D721Med (cell line): ENCODE measurements around the gene LRRC3C.
"Not testable (repeated sequence)": the region's sequence is repeated elsewhere in the genome, so short reads cannot be mapped to it uniquely, and the experiment has no call there.

Source experiments
- DNase-seq: peaks from one replicate; pipeline ENCODE4 v3.0.0; 2011; ENCODE audit warnings: low spot score; ENCODE audit not compliant: insufficient read length
- FAIRE-seq: peaks from 2 replicates; lab custom pipeline; 2011; peaks lifted over from hg19 to GRCh38; lab: Jason Lieb, UNC
- CTCF ChIP-seq: IDR thresholded peaks from 2 replicates; pipeline ENCODE4 v1.5.1; 2012; ENCODE audit warnings: mild to moderate bottlenecking, control low read depth; ENCODE audit not compliant: insufficient read depth; ENCODE audit errors: missing control alignments

Gene LRRC3C

GRCh38 chr17:39939588-39940419 lies 12.3 kb downstream of the LRRC3C start:
- no peak for DNase-seq
- no peak for TF ChIP-seq CTCF
- FAIRE-seq, result no peak

DNA sequence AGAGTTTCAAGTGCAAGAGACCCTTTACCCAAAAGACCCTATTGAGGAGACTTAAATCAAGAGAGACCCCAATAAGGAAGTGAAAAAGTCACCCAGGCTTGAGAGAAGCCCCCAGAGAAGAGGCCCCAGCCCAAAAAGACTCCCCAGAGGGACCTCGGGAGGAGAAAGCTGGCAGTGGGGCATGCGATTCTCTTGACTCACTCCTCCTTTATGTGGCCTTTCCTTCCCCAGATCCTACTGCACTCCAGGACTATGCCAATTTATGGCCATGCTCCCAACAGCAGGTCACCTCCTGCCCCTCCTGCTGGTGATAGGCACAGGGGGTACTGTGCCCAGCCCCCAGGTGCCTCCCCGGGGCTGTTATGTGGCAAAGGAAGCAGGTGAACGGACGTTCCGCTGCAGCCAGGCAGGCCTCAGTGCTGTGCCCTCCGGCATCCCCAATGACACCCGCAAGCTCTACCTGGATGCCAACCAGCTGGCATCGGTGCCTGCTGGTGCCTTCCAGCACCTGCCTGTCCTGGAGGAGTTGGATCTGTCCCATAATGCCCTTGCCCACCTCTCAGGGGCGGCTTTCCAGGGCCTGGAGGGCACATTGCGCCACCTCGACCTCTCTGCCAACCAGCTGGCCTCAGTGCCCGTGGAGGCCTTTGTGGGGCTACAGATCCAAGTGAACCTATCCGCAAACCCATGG lies 16.3 kb downstream of the LRRC3C start:
- TF ChIP-seq CTCF, result no peak

GRCh38 chr17:39944393-39944711 lies 16.8 kb downstream of the LRRC3C start:
- no peak for TF ChIP-seq CTCF
- no peak for DNase-seq
- FAIRE-seq, result no peak

More for the DNA sequence above, 16.3 kb downstream of the LRRC3C start:
- DNase-seq (no peak), FAIRE-seq (no peak)

DNA sequence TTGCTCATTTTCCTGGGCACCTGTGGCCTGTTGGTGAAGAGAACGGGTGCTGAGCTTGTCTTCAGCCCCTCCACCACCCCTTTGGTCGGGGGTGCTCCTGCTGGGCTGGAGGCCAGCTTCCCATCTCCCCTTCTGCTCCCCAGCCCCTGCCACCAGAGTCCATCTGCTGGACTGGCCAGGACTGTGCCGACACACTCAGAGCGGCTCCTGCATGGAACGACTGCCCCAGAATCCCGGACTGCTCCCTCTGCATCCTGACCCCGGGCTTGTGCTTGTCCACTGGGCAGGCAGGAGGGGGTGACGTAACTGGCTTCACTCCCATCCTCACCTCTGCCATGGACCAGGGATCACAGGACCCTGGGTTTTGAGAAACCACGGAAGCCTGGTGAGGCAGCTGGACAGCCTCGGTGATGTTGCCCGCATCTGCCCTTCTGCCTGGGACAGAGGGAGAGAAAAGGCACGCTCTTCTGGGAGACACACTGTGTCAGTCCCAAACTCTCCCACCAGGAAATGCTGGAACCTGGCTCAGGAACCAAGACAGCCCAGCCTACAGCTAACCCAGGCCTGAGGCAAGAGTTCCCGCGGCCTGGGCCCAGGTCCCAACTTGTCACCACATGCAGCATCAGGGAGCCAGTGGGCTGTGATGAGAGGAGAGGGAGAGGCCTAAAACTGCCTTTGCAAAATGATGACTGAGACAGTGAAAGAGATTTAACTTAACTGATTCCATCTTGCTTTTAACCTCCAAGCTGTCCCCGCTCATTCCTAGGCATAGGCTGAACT lies 19.2 kb downstream of the LRRC3C start:
- no peak for TF ChIP-seq CTCF
- FAIRE-seq (no peak), DNase-seq (no peak)

DNA sequence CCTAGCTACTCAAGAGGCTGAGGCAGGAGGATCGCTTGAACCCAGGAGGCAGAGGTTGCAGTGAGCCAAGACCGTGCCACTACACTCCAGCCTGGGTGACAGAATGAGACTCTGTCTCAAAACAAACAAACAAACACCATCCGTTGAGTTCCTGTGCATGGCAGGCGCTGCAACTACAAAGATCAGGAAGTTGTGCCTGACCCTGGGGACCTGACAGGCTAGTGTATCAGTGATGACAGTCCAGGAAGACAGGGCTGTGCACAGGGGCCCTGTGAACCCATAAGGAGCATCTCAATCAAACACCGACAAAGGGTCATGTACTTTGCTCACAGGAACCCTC lies 20.9 kb downstream of the LRRC3C start:
- not testable (repeated sequence) for FAIRE-seq

DNA sequence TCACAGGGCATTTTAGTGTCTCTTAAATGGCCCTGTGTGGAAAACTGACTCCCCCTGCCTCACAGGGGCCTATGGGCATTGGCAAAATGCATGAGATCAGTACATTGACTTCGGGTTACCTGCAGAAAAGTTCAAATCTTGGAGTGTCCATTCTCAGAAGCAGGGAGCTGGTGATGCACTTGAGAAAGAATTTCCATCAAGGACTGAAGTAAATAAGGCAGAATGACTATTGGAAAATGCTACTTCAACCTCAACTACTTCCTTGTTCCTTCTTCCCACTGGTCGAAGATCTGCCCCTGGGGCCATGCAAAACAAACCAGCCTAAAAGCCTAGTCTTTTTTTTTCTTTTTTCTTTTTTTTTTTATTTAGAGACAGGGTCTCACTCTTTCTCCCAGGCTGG lies 21.5 kb downstream of the LRRC3C start:
- FAIRE-seq (no peak), DNase-seq (no peak)
- TF ChIP-seq CTCF, result no peak

More for the DNA sequence above, 20.9 kb downstream of the LRRC3C start:
- not testable (repeated sequence) for DNase-seq

DNA sequence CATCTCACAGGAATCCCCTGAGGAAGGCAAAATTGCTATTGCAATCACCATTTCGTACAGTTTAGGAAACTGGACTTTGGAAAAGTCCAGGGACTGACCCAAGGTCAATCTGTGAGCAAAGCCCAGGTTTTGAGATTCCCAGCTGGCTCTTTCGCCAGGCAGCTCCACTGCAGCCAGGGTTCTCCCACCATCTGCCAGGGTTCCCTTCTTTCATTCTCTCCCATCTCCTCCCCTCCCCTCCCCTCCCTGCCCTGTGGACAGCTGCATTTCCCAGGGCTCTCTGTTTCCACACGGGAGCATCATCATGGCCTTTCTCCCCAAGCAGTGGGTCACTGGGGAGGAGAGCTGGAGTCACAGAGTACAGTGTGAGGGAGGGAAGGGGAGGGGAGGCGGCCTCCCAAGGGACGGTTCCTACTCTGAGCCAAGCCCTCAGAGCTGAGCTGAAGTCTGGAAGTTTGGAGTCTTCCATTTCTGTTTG lies 23.4 kb downstream of the LRRC3C start:
- FAIRE-seq (no peak), DNase-seq (no peak)
- no peak for TF ChIP-seq CTCF
